Hypothalamus (tissue), 51 donors: ENCODE data around the gene CHRNB4.

Experiments used
- DNase-seq, 51 donors: peaks; one replicate each; lab custom pipeline; 2025; lab: John Stamatoyannopoulos, UW

Gene CHRNB4

DNA sequence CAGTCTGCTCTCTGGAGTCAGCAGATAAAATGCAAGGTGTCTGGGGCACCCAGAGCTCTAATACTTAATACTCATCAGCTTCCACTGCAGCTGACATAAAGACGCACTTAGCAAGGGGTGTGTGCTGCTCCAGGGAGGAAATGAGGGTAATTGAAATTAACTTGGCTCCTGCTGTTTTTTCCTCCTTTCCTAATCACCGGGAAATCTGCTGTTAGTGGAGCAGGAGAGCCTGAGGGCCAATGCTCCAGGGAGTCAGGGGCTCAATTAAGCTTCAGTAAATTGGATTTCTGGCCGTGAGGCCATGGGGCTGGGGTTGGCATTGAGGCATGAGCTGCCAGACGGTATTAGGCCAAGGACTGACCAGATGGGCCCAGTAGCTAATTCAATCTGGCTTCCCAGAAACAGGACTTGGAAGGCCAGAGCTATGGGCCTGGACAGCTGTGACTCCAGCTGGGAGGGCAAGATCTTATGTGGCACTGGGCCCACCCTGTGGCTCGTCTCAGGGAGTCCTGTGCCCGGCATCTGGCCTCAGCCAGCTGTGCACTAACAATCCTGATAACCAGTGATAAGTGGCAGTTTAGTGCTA lies 30.7 kb upstream of the CHRNB4 start:
- peak in 2 of 51 donors; percentile 2 to 21 for DNase-seq

- DNase-seq: no peak
These were observed 28.0 kb upstream of the CHRNB4 start for GRCh38 chr15:78668987-78669386.

GRCh38 chr15:78667578-78668236 lies 26.7 kb upstream of the CHRNB4 start:
- DNase-seq: no peak

DNA sequence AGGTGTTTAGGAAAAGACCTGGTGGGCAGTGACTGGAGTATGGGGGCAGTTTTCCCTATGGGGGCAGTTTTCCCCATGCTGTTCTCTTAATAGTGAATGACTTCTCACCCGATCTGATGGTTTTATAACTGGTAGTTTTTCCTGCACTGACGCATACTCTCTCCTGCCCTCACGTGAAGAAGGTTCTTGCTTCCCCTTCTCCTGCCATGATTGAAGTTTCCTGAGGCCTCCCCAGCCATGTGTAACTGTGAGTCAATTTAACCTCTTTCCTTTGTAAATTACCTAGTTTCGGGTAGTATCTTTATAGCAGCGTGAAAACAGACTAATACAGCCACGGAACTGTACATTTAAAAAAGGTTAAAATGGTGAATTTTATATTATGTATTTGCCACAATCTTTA lies 25.0 kb upstream of the CHRNB4 start:
- DNase-seq: no peak

DNA sequence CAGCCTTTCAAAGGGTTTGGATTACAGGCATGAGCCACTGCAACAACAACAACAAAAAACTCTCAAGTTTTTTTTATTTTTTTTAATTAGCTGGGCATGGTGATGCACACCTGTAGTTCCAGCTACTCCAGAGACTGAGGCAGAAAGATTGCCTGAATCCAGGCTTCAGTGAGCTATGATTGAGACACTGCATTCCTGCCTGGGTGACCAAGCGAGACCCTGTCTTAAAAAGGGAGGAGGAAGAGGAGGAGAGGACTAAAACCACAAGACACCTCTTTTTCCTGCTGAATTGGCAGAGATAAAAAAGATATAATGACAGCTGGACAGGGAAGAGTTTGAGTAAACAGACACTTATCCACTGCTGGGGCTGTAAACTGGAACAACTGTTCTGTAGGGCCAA lies 22.7 kb upstream of the CHRNB4 start:
- no peak for DNase-seq

- no peak for DNase-seq
These were observed 21.0 kb upstream of the CHRNB4 start for GRCh38 chr15:78662028-78662427.

- no peak for DNase-seq
These were observed 20.0 kb upstream of the CHRNB4 start for GRCh38 chr15:78661001-78661400.

GRCh38 chr15:78660584-78660983 lies 19.6 kb upstream of the CHRNB4 start:
- no peak for DNase-seq

- no peak for DNase-seq
These were observed 17.8 kb upstream of the CHRNB4 start for GRCh38 chr15:78658823-78659222.

DNA sequence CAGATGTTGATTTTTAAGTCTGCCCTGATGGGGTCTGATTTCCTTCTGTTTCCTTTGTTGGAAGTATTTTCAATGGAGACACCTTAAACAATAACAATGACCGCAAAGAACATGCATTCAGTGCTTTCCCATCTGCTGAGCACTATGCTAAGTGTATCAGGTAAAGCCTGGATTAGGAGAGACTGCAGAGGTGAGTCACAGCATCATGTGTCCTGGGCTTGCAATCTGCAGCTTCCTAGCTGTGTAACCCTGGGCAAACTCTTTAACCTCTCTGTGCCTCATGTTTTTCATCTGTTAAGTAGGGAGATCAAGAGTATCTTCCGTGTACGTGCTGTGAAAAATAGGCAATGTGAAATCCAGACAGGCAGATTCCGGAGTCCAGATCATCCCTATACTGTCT lies 13.3 kb upstream of the CHRNB4 start:
- DNase-seq: no peak

DNA sequence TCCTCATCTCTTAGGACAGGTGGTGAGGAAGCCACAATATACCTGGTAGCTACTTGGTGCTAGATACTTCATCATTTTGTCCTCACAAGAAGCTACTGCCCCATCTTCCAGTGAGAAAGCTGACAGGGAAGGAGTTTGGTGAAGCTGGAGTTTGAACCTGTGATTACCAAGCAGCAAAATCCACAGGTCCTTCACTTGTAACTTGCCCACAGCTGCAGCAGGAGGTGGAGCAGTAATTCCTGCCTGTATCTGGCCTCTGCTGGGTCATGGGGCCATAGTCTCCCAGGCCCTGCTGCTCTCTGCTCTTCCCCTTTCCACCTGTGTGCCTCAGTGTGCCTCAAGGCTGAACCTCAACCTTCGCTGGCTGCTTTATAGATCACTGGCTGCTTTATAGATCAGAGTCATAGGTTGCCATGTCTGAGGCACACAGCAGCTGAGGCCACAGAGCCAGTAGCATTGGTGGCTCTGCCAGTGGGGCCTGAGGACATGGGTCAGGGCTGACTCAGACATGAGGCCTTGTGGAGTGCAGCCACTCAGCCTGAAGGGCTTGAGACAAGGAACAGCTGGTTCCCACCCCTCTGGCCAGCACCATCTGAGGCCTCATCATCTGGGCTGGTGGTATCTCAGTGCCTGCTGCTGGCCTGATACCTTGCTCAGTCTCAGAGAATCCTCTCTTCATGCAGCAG lies 11.1 kb upstream of the CHRNB4 start:
- DNase-seq: no peak

DNA sequence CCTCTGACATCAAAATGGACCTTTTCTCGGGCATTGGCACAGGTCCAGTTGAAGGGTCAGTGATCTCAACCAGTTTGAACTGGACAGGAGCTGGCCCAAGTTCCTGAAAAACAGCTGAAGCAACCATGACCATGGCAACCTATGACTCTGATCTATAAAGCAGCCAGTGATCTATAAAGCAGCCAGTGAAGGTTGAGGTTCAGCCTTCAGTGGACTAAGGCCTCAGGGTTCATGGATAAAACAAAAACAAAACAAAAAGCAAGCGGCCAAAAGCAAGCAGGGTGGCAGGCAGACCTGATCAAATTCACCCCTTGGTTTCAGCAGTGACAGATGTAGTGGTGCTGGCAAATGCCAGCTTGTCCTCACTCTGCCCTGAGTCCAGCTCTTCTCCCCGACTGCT lies 10.0 kb upstream of the CHRNB4 start:
- no peak for DNase-seq

DNA sequence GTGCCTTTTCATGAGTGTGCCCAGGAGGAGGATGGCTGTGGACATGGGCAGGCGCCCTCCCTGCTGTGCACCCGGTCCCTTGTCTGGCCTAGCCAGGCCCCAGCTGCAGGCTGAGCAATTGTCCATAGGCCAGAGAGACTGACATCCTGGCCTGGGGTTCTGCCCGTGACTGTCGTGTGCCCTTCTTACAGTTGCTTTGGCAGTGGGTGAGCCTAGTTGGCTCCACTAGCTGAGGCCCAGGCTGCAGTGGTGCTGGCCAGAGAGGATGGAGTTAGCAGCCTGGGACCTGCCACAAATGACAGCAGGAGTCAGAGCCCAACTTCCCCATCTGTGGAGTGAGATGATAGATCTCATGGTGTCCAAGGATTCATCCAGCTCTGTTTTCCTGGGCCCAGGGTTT lies 9.0 kb upstream of the CHRNB4 start:
- DNase-seq: no peak

GRCh38 chr15:78645009-78645408 lies 4.0 kb upstream of the CHRNB4 start:
- no peak for DNase-seq

GRCh38 chr15:78642331-78642730 lies 1.3 kb upstream of the CHRNB4 start:
- DNase-seq: no peak

- DNase-seq: no peak
These were observed 802 bp upstream of the CHRNB4 start for GRCh38 chr15:78641749-78642275.

DNA sequence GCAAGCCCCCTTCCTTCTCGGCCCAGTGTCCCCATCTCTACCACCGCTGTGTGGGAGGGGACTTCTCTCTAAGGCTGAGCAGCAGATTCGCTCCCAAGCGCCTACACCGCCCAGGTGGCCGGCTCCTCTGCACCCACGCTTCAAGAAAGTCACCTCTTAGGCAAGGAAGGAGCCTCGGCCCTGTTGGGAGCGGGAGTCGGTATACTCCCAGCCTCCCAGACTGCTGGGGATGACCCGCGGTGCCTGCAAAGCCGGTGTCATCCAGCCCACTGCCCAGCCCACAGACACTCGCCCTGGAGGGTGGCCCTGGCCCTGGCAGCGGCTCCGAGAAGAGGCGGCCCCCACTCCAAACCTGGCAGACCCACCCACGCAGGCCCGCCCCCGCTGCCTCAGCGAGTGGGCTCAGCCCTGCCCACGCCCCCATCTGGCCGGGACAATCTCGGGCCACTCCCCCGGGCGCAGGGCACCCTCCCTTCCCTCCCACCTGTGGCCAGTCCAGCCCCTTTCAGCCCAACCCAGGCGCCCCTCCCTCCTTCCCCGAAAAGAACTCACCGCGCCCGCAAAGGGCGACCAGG lies 396 bp downstream of the CHRNB4 start:
- DNase-seq: no peak

GRCh38 chr15:78638658-78639314 lies 2.2 kb downstream of the CHRNB4 start:
- peak in 20 of 51 donors; percentile 3 to 43 (median 12) for DNase-seq

GRCh38 chr15:78637776-78638435 lies 3.1 kb downstream of the CHRNB4 start:
- DNase-seq: no peak

DNA sequence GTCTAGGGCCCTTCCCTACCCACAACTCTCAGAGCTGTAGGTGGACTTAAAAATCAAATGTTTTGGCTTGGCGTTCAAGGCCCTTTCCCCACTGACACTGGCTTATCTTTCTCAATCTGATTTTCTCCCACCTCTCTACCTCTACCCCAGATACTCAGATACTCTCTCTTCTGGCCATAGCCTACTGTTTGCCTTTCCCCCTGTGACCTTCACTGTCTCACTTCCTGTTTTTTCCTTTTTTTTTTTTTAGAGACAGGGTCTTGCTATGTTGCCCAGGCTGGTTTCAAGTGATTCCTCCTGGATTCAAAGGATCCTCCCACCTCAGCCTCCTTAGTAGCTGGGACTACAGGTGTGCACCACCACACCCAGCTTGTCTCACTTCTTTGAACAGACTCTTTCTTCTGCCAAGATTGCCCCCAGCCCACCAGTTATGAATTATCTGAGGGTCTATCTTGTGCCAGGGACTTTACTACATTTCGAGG lies 4.6 kb downstream of the CHRNB4 start:
- no peak for DNase-seq
